ENCODE measurements around the gene FIBP. TPM values are rescaled to one million over a fixed set of nuclear protein-coding genes. Genes with fewer than 3 reads are reported as not detected.

FIBP gene
- total and polyA plus RNA-seq, 2 donors from 2014 or later = 58.0 to 105 TPM

DNA sequence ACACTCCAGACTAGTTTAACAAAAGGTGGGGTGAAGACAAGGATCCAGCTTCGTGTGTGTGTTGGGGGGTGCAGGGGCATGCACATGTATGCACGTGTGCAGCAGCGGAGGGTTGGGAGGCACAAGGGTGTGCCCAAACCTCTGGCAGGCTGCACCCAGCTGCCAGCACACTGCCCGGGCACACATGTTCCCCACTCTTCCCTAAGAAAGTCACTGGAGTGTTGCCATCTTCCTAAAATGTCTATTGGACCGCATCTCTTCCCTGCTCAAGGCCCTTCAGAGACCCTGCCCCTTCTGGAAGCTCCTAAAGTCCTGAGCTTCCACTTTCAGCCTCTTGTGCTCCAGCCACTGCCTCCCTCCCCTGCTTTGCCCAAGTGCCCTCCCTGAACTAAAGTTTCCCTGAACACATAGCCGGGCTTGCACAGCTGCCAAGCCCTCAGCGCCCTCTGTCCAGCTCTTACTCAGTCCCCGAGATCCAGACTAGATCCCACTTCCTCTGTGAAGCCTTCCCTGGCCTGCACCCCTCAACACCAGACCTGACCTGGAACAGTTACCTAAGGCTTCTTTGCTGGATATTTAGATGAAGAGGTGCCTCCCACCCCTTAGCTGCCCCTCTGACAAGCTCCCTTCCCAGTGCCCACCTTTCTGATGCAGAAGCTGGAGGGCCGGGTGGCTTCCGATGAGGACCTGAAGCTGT, 36.3 kb downstream of the FIBP start:
- Histone ChIP-seq H3K27me3 (ENCODE audit: control insufficient read depth, insufficient read depth, low read length) (no peaks in the 10 kb centered on the region), H3K4me1 (ENCODE audit: control insufficient read depth in 2 of 3, insufficient read depth in 2 of 3, low read depth in 1 of 3, low read length in 3 of 3) (peaks cover 0 to 14% (median 9%) of the 10 kb centered on the region in 3 donors), H3K9ac (ENCODE audit: low read length in 3 of 3) (no peak overlapping the region), H3K9me3 (ENCODE audit: control insufficient read depth in 2 of 3, insufficient read depth in 1 of 3, low read length in 3 of 3) (peaks cover 0 to 6% (median 0%) of the 10 kb centered on the region in 3 donors), H3K4me3 (ENCODE audit: low read length in 3 of 3) (no peak overlapping the region), H3K27ac (ENCODE audit: low read depth in 2 of 2, low read length in 2 of 2) (no peak overlapping the region), H3K36me3 (ENCODE audit: control insufficient read depth in 2 of 3, insufficient read depth in 3 of 3, low read length in 3 of 3) (peaks cover 11 to 26% (median 24%) of the 10 kb centered on the region in 3 donors)
- DNase-seq (peak in 1 of 5 donors; percentile 7), FAIRE-seq (no peak)
- TF ChIP-seq, protein P1, sequence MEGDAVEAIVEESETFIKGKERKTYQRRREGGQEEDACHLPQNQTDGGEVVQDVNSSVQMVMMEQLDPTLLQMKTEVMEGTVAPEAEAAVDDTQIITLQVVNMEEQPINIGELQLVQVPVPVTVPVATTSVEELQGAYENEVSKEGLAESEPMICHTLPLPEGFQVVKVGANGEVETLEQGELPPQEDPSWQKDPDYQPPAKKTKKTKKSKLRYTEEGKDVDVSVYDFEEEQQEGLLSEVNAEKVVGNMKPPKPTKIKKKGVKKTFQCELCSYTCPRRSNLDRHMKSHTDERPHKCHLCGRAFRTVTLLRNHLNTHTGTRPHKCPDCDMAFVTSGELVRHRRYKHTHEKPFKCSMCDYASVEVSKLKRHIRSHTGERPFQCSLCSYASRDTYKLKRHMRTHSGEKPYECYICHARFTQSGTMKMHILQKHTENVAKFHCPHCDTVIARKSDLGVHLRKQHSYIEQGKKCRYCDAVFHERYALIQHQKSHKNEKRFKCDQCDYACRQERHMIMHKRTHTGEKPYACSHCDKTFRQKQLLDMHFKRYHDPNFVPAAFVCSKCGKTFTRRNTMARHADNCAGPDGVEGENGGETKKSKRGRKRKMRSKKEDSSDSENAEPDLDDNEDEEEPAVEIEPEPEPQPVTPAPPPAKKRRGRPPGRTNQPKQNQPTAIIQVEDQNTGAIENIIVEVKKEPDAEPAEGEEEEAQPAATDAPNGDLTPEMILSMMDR (IDR thresholded peaks at IDR 0.05; ENCODE audit: borderline replicate concordance, extremely low read depth, insufficient read depth) = no peak
- intact Hi-C loops (cut with DNase I) = no loop called here

DNA sequence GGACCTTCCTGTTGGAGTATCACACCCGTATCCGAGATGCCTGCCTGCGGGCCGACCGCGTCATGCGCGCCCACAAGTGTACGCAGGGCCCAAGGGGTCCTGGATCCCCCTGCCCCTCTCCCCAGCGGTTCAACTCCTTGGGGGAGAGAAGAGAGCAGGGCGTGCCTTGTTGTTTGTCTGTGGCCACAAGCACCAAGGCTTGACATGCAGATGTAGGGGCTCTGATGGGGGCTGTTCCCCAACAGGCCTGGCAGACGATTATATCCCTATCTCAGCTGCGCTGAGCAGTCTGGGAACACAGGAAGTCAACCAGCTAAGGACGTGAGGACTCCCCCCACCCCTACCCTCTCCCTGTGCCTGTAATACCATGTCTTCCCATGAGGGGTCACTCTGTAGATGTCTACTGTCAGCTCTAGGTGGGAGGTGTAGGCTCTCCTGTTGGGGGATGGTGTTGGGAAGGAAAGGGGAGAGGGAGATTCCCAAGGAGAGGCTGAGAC, 37.1 kb downstream of the FIBP start:
- FAIRE-seq (no peak), DNase-seq (peak in 3 of 5 donors; percentile 12 to 54 (median 16))
- intact Hi-C loops (cut with DNase I) = no loop called here
- H3K9me3 ChIP-seq (ENCODE audit: control insufficient read depth in 2 of 3, insufficient read depth in 1 of 3, low read length in 3 of 3) = peaks cover 0 to 6% (median 0%) of the 10 kb centered on the region in 3 donors
- TF ChIP-seq, protein P1 (IDR thresholded peaks at IDR 0.05; ENCODE audit: borderline replicate concordance, extremely low read depth, insufficient read depth) = no peak
- H3K27me3 ChIP-seq (ENCODE audit: control insufficient read depth, insufficient read depth, low read length) = no peaks in the 10 kb centered on the region
- H3K27ac ChIP-seq (ENCODE audit: low read depth in 2 of 2, low read length in 2 of 2) = no peak overlapping the region
- no peak overlapping the region for H3K9ac ChIP-seq (ENCODE audit: low read length in 3 of 3)
- peaks cover 0 to 8% (median 3%) of the 10 kb centered on the region in 3 donors for H3K4me1 ChIP-seq (ENCODE audit: control insufficient read depth in 2 of 3, insufficient read depth in 2 of 3, low read depth in 1 of 3, low read length in 3 of 3)
- H3K4me3 ChIP-seq (ENCODE audit: low read length in 3 of 3) = no peak overlapping the region
- peaks cover 11 to 26% (median 24%) of the 10 kb centered on the region in 3 donors for H3K36me3 ChIP-seq (ENCODE audit: control insufficient read depth in 2 of 3, insufficient read depth in 3 of 3, low read length in 3 of 3)

DNA sequence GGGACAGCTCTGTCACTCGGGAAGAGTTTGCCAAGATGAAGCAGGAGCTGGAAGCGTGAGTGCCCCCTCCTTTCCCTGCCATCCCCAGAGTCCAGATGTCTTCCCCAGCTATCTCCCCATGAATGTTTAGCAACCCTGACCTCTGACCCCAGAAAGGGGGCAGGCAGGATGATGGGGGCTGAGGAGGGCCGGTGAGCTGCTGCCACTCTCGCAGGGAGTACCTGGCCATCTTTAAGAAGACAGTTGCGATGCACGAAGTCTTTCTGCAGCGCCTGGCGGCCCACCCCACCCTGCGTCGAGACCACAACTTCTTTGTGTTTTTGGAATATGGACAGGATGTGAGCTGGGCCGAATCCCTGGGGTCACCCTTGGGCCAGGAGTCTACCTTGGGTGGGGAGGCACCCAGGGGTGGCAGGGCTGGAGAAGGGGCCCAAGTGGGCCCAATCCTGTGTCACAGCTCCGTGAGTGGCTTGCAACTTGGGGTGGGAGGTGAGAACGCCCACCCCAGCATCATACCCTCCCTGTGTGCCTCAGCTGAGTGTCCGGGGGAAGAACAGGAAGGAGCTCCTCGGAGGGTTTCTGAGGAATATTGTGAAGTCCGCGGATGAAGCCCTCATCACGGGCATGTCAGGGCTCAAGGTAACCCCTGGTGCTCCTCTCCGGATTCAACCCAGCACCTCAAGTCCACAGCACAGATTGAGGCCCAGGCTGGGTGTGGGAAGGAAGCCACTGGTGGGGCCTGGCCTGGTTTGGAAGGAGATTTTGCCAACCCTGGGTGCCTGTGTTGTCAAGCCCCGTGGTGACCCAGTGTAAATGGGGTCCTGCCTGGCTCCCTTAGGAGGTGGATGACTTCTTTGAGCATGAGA, 37.8 kb downstream of the FIBP start:
- Histone ChIP-seq H3K27me3 (ENCODE audit: control insufficient read depth, insufficient read depth, low read length) (no peaks in the 10 kb centered on the region), H3K9ac (ENCODE audit: low read length in 3 of 3) (no peak overlapping the region), H3K4me1 (ENCODE audit: control insufficient read depth in 2 of 3, insufficient read depth in 2 of 3, low read depth in 1 of 3, low read length in 3 of 3) (peaks cover 0 to 2% (median 0%) of the 10 kb centered on the region in 3 donors), H3K4me3 (ENCODE audit: low read length in 3 of 3) (no peak overlapping the region), H3K9me3 (ENCODE audit: control insufficient read depth in 2 of 3, insufficient read depth in 1 of 3, low read length in 3 of 3) (peaks cover 0 to 6% (median 0%) of the 10 kb centered on the region in 3 donors), H3K27ac (ENCODE audit: low read depth in 2 of 2, low read length in 2 of 2) (no peak overlapping the region), H3K36me3 (ENCODE audit: control insufficient read depth in 2 of 3, insufficient read depth in 3 of 3, low read length in 3 of 3) (peaks cover 8 to 19% (median 19%) of the 10 kb centered on the region in 3 donors)
- intact Hi-C loops (cut with DNase I) = no loop called here
- no peak for FAIRE-seq
- peak in 1 of 5 donors; percentile 8 for DNase-seq
- TF ChIP-seq, protein P1 (IDR thresholded peaks at IDR 0.05; ENCODE audit: borderline replicate concordance, extremely low read depth, insufficient read depth) = no peak
